Measurements from ENCODE around the gene OR9K2.

- no peak for TF ChIP-seq CTCF (IDR thresholded peaks at IDR 0.05)
- TF ChIP-seq POLR2A (IDR thresholded peaks at IDR 0.05) = no peak
- TF ChIP-seq POLR2AphosphoS5 (IDR thresholded peaks at IDR 0.05; ENCODE audit: insufficient read depth in 1 of 2, low read depth in 1 of 2) = no peak
Measured at GRCh38 chr12:55171445-55171844, 45.2 kb downstream of the OR9K2 start.

Measured in vagina (tissue), 2 donors.